Nephron (organoid): ENCODE results near the gene DAD1.

ENCODE experiments used
- H3K27ac Mint-ChIP-seq, 3 experiments: 2 replicates each; pipeline ENCODE4 v1.8.0; 2020; ENCODE audit warnings: mixed read lengths in 3 of 3, mild to moderate bottlenecking in 2 of 3, moderate library complexity in 1 of 3
- H3K27me3 Mint-ChIP-seq: 2 replicates; pipeline ENCODE4 v1.8.0; 2021; ENCODE audit warnings: low read depth, mild to moderate bottlenecking, moderate library complexity, mixed read lengths
- H3K36me3 Mint-ChIP-seq: 2 replicates; pipeline ENCODE4 v1.8.0; 2020; ENCODE audit warnings: low read depth, mixed read lengths
- H3K4me1 Mint-ChIP-seq: 2 replicates; pipeline ENCODE4 v1.8.0; 2020; ENCODE audit warnings: mixed read lengths
- H3K4me3 Mint-ChIP-seq, 3 experiments: 2 replicates each; pipeline ENCODE4 v1.8.0; 2020; ENCODE audit warnings: mild to moderate bottlenecking in 3 of 3, mixed read lengths in 3 of 3, moderate library complexity in 2 of 3
- H3K9me3 Mint-ChIP-seq: 2 replicates; pipeline ENCODE4 v1.8.0; 2020; ENCODE audit warnings: mixed read lengths
- TF ChIP-seq, protein P1 (sequence below), 3 experiments: fragments of 200-600 bp; sonication (generic); IDR thresholded peaks; one replicate each; pipeline ENCODE4 v1.5.0; 2021; ENCODE audit warnings: antibody characterized with exemption in 3 of 3; ENCODE audit not compliant: unreplicated experiment in 3 of 3

DAD1 gene

DNA sequence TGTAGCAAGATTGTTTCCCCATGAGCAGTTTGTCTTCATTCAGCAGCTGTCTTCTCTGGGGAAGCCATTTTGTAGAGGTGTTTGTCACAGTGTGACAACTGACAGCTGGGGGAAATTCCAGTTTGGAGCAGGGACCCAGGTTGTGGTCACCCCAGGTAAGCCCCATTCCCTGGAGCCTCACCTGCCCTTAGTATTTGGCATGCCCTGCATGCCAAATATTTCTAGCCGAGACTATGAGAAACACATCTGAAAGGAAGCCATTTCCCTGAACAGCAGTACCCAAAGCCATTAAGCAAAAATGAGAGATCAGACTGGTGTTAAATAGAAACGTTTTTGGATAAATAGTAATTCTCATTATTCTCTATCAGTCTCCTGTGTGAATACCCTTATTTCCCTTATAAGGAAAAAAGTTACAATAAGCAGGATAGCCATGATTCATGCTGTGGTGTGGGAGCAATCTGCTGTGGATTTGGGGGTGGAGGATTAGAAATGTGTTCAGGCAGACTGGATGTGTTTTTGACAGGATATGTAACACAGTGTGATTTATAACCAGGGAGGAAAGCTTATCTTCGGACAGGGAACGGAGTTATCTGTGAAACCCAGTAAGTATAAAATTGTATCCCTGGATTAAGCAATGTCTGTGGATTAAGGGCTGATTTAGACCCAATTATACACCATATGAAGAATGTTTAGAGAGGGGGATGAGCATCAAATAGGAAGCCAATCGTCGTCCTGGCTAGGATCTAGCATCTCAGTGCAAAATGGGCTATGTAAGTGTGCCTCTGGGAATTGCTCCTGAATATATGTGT lies 68.9 kb downstream of the DAD1 start:
- H3K27me3 Mint-ChIP-seq, result peaks cover 6% of the 10 kb centered on the region

DNA sequence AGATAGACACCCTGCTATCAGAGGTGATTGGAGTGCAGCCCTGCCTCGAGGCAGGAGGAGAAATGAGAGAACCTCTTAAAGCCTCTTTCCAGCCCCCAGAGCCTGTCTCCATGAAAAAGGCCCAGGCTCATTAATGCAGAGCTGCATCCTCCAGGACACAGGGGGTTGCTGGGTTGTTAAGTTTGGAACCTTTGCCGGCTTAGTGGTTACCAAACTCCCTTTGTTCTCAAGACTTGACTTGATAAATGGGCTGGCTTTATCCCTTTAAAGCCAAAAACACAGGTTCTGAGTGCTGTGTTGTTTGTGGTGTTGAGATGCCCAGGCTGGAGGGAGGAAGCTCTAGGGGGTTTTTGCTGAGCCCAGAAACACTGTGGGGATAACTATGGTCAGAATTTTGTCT lies 71.0 kb downstream of the DAD1 start:
- TF ChIP-seq, protein P1, sequence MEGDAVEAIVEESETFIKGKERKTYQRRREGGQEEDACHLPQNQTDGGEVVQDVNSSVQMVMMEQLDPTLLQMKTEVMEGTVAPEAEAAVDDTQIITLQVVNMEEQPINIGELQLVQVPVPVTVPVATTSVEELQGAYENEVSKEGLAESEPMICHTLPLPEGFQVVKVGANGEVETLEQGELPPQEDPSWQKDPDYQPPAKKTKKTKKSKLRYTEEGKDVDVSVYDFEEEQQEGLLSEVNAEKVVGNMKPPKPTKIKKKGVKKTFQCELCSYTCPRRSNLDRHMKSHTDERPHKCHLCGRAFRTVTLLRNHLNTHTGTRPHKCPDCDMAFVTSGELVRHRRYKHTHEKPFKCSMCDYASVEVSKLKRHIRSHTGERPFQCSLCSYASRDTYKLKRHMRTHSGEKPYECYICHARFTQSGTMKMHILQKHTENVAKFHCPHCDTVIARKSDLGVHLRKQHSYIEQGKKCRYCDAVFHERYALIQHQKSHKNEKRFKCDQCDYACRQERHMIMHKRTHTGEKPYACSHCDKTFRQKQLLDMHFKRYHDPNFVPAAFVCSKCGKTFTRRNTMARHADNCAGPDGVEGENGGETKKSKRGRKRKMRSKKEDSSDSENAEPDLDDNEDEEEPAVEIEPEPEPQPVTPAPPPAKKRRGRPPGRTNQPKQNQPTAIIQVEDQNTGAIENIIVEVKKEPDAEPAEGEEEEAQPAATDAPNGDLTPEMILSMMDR (IDR thresholded peaks at IDR 0.05; ENCODE audit: unreplicated experiment in 3 of 3), result no peak
- no peaks in the 10 kb centered on the region for H3K9me3 Mint-ChIP-seq
- peak overlapping the region in 1 of 3 experiments; percentile 16 for H3K4me3 Mint-ChIP-seq
- peaks cover 81% of the 10 kb centered on the region for H3K4me1 Mint-ChIP-seq
- H3K27ac Mint-ChIP-seq, result peak overlapping the region; percentile 48 to 97 (median 92)
- H3K36me3 Mint-ChIP-seq, result peaks cover 3% of the 10 kb centered on the region
- peaks cover 6% of the 10 kb centered on the region for H3K27me3 Mint-ChIP-seq

More for the DNA sequence above, 68.9 kb downstream of the DAD1 start:
- Mint-ChIP-seq H3K9me3 (no peaks in the 10 kb centered on the region), H3K4me3 (peak overlapping the region in 1 of 3 experiments; percentile 5), H3K27ac (peak overlapping the region; percentile 61 to 92 (median 77)), H3K4me1 (peaks cover 74% of the 10 kb centered on the region), H3K36me3 (peaks cover 3% of the 10 kb centered on the region)
- TF ChIP-seq, protein P1 (IDR thresholded peaks at IDR 0.05; ENCODE audit: unreplicated experiment in 3 of 3), result no peak

DNA sequence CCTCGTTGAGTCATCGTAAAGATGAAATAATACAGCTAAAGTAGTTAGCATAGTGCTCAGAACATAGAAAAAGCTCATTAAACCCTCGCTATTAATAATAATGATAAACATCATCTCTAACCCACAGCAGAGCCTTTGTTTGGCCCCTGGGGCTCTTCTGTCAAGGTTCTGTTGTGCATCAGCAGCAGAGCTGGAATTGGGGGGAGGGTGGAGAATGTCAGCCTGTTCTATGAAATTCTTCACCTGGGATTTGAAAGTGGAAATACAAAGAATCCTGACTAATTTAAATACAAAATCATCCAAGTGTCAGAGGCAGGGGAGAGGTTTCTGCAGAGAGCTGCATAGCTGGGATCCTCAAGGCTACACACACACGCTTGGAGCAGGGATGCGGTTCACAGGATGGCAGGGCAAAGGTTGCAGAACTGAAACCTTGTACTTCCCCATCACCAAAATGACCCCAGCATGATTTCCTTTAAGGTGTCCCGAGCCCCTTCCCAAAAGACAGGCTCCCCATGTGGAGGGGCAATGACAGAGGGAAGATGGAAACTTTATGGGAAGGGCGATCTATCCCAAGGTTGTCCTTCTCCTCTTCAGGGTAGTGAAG lies 71.8 kb downstream of the DAD1 start:
- TF ChIP-seq, protein P1 (IDR thresholded peaks at IDR 0.05; ENCODE audit: unreplicated experiment in 3 of 3), result no peak
- Mint-ChIP-seq H3K27ac (peak overlapping the region; percentile 48 to 97 (median 92)), H3K4me3 (no peak overlapping the region), H3K9me3 (no peaks in the 10 kb centered on the region), H3K27me3 (peaks cover 6% of the 10 kb centered on the region), H3K36me3 (peaks cover 3% of the 10 kb centered on the region), H3K4me1 (peaks cover 82% of the 10 kb centered on the region)

DNA sequence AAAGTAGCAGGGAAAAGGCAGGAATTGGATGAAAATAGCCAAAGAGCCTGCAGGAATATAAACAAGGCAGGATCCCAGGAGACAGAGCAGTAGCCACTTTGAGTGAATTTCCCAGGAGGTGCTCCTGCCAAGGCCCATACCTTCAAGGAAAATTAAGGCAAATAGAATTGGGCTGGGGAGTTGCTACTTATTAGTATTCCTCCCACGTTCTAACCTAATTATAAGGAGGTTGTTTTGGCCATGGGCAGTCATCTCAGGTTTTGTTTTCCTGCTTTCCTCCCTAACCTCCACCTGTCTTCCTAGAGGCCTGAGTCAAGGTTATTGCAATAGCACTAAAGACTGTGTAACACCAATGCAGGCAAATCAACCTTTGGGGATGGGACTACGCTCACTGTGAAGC lies 73.1 kb downstream of the DAD1 start:
- peaks cover 78% of the 10 kb centered on the region for H3K4me1 Mint-ChIP-seq
- H3K27me3 Mint-ChIP-seq, result peaks cover 6% of the 10 kb centered on the region
- H3K36me3 Mint-ChIP-seq, result peaks cover 3% of the 10 kb centered on the region
- TF ChIP-seq, protein P1 (IDR thresholded peaks at IDR 0.05; ENCODE audit: unreplicated experiment in 3 of 3), result no peak
- no peaks in the 10 kb centered on the region for H3K9me3 Mint-ChIP-seq
- peak overlapping the region in 2 of 3 experiments; percentile 62 to 76 for H3K4me3 Mint-ChIP-seq
- peak overlapping the region; percentile 92 to 97 (median 95) for H3K27ac Mint-ChIP-seq
